Adipose tissue (tissue), 3 donors: ENCODE measurements around the gene TTYH1. TPM values are rescaled to one million over a fixed set of nuclear protein-coding genes. Genes with fewer than 3 reads are reported as not detected.

ENCODE experiments used
- H3K27ac ChIP-seq: one replicate; pipeline ENCODE4 v1.5.1; 2013; ENCODE audit warnings: low read depth, low read length
- WGBS, 3 donors: extraction: QIAGEN DNeasy Blood & Tissue Kit; methylation state at CpG; one replicate each; pipeline ENCODE4 v1.1.7; 2013; 5-methylcytosine and 5-hydroxymethylcytosine counted together
- polyA plus RNA-seq, 3 donors: library from polyadenylated mRNA; stranded (reverse); fragments of 200-250 nt; gene quantifications; one replicate each; pipeline ENCODE4 v1.2.3, GENCODE V29; 2013
- donor health status: healthy with polysubstance abuse.
- donor health status: Bipolar disorder and iron deficiency.
- donor health status: healthy.

Gene TTYH1
- polyA plus RNA-seq, 3 donors, result 0.70 to 11.9 (median 0.79) TPM

GRCh38 chr19:54453921-54454780 is 38.9 kb downstream of the TTYH1 start:
- WGBS, 3 donors, result 87 to 92% (median 90%) methylated on average over 31 of the region's 31 CpGs
- no peak overlapping the region for H3K27ac ChIP-seq

DNA sequence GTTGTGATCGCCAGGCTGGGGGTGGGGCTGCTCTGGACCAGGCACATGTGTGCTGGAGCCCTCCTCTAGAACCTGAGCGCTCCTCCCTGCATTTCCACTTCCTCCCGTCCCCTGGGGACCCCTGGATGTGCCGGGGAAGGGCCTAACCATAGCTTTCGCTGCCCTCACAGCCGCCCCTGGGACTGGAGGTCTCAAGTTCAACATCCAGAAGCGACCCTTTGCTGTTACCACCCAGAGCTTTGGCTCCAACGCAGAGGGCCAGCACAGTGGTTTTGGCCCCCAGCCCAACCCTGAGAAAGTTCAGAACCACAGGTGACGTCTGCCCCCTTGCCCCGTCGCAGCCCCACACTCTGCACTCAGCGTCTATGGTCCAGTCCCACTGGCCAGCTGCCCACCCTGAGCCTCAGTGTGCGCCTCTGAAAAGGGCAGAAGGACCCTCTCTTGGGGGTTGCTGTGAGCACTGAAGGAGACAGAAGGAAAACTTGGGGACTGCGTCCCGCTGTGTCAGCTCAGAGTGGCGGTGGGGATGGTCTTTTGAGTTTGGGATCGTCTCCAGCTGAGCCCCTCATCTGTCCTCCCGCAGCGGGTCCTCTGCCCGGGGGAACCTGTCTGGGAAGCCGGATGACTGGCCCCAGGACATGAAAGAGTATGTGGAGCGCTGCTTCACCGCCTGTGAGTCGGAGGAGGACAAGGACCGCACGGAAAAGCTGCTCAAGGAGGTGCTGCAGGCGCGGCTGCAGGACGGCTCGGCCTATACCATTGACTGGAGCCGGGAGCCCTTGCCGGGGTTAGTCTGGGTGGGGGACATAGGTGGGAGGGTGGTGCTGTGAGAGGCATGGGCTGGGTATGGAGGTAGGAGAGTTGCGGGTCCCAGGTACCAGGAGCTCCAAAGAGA is 39.8 kb downstream of the TTYH1 start:
- WGBS, 3 donors, result 88 to 90% (median 90%) methylated on average over 31 to 33 of the region's 33 CpGs
- no peak overlapping the region for H3K27ac ChIP-seq

DNA sequence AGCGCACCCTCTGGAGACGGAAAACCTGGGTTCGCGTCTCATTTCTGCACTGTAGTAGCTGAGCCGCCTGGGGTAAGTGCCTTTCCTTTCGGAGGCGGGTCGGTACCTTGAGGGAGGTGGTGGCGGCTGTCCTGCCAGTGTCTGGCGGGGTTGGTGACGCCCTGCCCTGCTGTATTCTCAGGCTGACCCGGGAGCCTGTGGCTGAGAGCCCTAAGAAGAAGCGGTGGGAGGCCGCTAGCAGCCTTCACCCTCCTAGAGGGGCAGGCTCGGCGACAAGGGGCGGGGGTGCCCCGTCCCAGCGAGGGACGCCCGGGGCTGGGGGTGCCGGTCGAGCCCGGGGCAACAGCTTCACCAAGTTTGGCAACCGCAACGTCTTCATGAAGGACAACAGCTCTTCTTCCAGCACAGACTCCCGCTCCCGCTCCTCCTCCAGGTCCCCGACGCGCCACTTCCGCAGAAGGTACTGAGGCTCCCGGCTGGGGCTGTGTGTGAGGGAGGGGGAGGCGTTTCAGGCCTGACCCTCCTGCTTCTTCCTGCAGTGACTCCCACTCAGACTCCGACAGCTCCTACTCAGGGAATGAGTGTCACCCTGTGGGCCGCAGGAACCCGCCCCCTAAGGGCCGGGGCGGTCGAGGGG is 40.6 kb downstream of the TTYH1 start:
- no peak overlapping the region for H3K27ac ChIP-seq
- WGBS, 3 donors, result 90 to 94% (median 94%) methylated on average over 40 of the region's 40 CpGs

DNA sequence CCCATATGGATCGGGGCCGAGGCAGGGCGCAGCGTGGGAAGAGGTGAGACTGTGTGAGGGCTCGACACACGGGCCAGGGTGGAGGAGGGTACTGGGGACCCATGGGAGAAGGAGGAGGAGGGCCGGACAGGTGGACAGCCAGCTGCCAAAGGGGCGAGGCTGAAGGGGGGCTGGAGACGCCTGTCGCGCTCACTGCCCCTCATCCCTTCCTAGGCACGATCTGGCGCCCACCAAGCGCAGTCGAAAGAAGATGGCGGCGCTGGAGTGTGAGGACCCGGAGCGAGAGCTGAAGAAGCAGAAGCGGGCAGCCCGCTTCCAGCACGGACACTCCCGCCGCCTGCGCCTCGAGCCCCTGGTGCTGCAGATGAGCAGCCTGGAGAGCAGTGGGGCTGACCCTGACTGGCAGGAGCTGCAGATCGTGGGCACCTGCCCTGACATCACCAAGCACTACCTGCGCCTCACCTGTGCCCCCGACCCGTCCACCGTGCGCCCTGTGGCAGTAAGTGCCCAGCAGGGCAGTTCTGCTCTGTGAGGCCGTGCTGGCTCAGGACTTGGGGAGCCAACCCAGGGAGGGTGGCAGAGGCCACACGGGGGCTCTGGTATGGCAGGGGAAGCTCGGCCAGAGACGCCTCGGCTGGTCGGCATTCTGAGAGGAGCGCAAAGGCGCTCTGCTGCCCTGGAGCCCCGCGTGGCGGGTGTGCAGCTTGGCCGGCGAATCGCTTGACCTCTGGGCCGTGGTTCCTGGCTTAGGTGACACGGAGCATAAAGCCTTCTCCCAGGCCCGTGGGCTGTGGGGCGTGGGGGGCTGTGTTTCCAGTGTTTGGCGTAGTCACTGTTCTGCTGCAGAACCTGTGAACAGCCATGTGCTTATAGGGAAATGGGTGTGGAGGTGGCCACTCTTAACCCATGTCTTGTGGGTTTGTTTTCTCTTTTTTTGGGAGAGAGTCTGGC is 41.4 kb downstream of the TTYH1 start:
- no peak overlapping the region for H3K27ac ChIP-seq
- 90 to 93% (median 92%) methylated on average over 48 to 51 of the region's 51 CpGs for WGBS, 3 donors

- 83 to 93% (median 91%) methylated on average over 42 of the region's 42 CpGs for WGBS, 3 donors
Measured at GRCh38 chr19:54457773-54458647, 42.7 kb downstream of the TTYH1 start.

GRCh38 chr19:54458648-54459281 is 43.5 kb downstream of the TTYH1 start:
- no peak overlapping the region for H3K27ac ChIP-seq
- 67 to 89% (median 89%) methylated on average over 11 of the region's 11 CpGs for WGBS, 3 donors

More at GRCh38 chr19:54457773-54458647, 42.7 kb downstream of the TTYH1 start:
- H3K27ac ChIP-seq, result no peak overlapping the region

DNA sequence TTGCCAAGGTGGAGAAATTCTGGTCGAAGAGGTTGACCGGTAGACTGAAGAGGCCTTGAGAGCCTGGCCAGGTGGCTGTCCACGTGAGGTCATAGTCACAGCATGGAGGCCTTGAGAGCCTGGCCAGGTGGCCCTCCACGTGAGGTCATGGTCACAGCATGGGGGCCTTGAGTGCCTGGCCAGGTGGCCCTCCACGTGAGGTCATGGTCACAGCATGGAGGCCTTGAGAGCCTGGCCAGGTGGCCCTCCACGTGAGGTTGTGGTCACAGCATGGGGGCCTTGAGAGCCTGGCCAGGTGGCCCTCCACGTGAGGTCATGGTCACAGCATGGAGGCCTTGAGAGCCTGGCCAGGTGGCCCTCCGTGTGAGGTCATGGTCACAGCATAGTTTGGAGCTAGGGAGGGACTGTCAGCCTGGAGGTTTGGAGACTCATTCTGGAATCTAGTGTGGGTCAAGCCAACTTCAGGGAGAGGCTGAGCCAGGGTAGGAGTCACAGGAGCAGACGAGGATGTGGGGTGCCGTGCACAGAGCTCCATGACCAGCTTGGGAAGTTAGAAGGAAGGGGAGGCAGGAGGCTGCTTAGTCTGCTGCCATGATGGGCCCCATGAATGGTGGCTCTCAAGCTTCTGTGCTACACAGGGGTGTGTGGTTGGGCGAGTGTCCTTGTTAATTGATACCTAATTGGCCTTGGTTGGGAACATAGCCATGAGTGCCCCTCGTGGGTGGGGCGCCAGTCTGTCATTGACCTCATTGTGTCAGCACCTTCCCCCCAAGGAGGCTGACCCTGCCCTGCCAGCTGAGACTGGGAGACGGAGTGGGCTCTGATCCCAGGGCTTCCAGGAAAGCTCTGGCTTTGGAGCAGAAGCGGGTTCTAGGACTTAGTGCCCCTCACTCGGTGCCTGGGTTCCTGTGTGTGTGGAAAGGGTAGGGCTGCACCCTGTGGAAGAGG is 44.3 kb downstream of the TTYH1 start:
- WGBS, 3 donors, result 40 to 80% (median 75%) methylated on average over 15 to 16 of the region's 16 CpGs
- H3K27ac ChIP-seq, result no peak overlapping the region

GRCh38 chr19:54460230-54461005 is 45.2 kb downstream of the TTYH1 start:
- WGBS, 3 donors, result 64 to 83% (median 77%) methylated on average over 29 to 39 of the region's 39 CpGs
- H3K27ac ChIP-seq, result no peak overlapping the region

DNA sequence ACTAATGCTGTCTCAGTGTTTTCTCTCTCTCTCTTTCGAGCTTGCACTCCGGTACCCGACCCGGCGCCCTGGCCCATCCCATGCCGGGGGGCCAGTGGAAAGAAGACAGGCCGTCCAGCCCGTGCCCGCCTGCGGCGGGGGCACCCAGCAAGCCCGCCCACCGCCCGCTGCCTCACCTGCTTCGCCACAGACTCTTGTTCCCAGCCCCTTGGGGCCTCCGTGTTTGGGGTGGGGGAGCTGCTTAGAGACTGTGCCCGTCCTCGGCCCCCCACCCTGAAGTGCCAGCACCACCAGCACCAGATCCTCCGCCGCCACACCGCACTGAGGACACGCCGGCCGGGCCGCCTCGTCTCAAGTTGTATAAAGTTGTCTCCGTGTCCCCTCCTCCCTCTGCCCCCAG is 45.9 kb downstream of the TTYH1 start:
- no peak overlapping the region for H3K27ac ChIP-seq
- 64 to 83% (median 80%) methylated on average over 26 to 27 of the region's 27 CpGs for WGBS, 3 donors

DNA sequence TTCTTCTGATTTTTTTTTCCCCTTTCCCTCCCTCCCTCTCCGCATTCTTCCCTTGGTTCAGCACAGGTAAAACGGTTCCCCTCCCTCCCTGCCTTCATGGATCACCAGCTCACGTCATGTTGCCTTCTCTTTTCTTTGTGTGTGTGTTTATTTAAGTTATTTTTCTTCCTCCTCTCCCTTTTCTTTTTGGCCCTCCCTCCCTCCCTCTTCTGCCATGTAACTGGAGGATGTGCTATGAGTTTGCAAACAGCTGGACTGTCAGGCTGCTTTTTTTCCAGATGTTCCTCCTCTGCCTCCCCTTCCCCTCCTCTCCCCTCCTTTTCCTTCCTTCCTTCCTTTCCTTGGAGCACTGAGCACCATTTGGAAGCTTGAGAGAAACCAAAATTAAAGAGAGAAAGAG is 46.3 kb downstream of the TTYH1 start:
- 35 to 71% (median 62%) methylated on average over 3 of the region's 3 CpGs for WGBS, 3 donors
- H3K27ac ChIP-seq, result no peak overlapping the region

- peak overlapping the region; percentile 81 for H3K27ac ChIP-seq
- 38 to 73% (median 58%) methylated on average over 15 of the region's 15 CpGs for WGBS, 3 donors
Measured at GRCh38 chr19:54462047-54462654, 46.9 kb downstream of the TTYH1 start.

- WGBS, 3 donors, result 4 to 7% (median 5%) methylated on average over 76 to 91 of the region's 91 CpGs
- peak overlapping the region; percentile 81 for H3K27ac ChIP-seq
Measured at GRCh38 chr19:54462655-54463530, 47.6 kb downstream of the TTYH1 start.

- WGBS, 3 donors, result 0 to 1% (median 1%) methylated on average over 29 to 41 of the region's 41 CpGs
- H3K27ac ChIP-seq, result peak within 1 kb of the TSS; percentile 81
Measured at GRCh38 chr19:54463531-54464043, 48.3 kb downstream of the TTYH1 start, which contains the start of gene LENG9. Gene LENG9 (minus strand): TSS chr19:54463778. CDS start chr19:54463526, 252 bp downstream.
